Stimulated activated CD4-positive, alpha-beta T cell treated with anti-CD3 and anti-CD28 coated beads, Interleukin-2, amount 100 ng/mL, for 48 hours (primary cell): ENCODE results near the gene AFTPH.
A peak's percentile ranks its signal among the peaks of the same experiment; 100 is the strongest.
"Not testable (repeated sequence)": the region's sequence is repeated elsewhere in the genome, so short reads cannot be mapped to it uniquely, and the experiment has no call there.

ENCODE experiments used
- DNase-seq, 2 donors: peaks; one replicate each; pipeline ENCODE4 v3.0.0-alpha.2; 2020

Gene AFTPH

DNA sequence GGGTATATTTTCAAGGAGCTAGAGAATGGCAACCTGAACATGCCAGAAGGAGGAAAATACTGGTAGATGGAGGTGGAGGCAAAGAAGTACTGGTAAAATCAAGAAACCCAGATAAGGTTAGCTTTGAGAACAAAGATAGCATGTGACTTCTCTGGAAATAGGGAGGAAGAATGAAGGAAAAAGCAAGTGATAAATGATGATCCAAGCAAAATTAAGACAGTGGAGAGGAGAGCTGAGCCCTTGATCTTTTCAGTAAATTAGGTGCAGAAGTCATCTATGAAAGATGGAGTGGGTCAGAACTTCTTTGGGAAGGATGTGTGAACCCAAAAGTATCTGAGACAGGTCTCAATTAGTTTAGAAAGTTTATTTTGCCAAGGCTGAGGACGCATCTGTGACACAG is 25.7 kb upstream of the AFTPH start:
- no peak for DNase-seq

DNA sequence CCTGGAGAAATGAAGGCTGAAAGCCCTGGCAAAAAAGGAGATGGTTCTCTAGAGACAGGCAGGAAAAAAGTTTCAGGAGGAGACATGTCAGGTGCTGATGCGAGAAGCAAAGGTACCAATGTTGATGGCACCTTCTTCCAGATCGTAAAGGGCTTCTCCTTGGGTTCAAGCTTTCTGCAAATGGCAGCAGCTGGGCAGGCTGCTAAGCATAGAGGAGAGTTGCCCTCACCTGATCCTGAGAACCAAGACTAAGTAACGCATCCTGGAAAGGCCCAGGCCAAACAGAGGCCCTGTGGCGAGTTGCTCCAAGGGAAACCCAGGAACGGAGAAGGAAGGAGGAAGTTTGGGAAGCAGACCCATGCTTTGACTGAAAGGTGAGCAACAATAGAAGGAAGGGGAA is 23.6 kb upstream of the AFTPH start:
- no peak for DNase-seq

DNA sequence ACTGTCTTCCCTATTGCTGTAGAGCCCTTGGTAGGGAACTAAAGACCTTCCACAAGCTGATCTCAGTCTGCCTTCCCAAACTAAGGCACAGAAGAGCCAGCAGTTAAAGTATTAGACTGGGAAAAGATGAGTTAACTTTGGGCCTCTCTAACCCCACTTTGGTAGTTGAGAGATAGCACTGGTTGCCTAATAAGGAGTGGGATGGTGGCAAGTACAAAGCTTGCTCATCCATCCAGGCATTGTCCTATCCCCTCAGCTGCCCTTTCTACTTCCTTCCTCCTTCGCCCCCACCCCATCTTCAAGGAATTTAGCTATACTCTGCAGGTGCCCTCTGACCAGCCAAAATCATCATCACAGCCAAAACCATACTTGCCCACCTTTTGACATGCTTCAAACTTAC is 22.2 kb upstream of the AFTPH start:
- DNase-seq, result no peak

DNA sequence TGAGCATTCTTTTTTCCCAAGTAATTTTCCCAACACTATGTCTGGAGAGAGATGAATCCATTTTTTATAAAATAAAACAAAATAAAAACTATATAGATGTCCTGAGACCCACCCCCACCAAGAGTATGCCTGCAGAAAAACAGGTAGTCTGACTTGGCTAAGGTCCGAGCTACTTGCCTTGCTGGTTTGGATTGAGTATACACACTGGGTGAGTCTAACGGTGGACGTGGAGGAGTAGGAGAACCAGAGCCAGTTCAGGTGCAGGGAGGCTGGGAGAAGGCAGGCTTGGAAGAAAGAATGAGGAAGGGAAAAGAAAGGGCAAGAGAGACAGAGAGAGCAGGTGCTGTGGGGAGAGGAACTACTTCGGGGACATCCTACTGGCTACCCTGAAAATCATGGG is 21.3 kb upstream of the AFTPH start:
- DNase-seq, result no peak

DNA sequence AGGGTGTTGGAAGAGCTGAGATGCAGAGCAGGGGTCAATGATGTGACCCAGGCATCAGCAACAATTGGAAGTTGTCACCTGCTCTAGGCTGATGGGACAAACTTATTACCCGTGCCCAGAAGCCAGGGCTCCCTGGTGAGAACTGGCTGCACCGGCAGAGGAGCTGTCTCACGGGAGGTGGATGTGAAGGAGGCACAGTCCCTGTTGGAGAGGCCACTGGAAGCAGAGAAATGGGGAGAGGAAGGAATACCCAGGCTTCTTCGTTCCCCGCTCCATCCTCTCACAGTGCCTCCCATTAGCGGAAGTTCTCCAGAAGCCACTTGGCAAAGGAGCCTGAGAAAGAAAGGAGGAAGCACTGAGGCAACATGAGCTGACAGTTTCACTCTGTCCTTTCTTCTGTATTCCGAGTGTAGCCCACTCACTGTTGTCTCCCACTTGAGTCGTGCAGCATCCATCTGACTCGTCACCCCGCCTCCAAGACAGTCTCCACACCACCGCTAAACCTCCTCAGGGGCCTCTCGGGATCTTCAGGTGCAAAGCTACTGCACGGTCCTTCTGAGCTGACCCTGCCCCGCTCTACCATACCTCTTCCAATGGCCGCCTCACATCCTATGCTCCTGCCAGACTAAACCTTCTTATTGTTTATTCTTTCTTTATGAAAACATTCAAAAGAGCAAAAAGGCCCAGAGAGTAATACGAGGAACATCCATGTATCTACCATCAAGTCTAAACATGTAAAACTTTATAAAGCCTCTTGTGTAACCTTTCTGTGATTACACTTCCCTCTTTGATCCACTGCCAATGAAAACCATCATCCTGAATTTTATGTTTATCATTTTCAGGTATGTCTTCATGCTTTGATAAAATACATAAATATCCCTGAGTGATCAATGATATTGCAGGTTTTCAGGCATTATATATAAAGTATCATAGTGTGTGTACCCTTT is 19.1 kb upstream of the AFTPH start:
- DNase-seq, result no peak

DNA sequence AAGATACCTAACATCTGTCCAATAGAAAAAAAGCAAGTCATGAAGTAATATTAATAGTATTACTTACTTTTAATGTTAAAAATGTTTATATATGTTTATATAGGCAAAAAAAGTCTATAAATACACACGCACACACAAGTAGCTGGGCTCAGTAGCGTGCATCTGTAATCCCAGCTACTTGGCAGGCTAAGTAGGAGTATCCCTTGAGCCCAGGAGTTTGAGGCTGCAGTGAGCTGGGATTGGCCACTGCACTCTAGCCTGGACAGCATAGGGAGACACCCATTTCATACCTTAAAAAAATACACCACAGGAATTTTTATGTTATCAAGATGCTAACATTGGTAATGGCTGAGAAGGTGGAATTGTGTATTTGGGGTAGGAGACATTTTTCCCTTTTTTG is 17.4 kb upstream of the AFTPH start:
- no peak for DNase-seq

DNA sequence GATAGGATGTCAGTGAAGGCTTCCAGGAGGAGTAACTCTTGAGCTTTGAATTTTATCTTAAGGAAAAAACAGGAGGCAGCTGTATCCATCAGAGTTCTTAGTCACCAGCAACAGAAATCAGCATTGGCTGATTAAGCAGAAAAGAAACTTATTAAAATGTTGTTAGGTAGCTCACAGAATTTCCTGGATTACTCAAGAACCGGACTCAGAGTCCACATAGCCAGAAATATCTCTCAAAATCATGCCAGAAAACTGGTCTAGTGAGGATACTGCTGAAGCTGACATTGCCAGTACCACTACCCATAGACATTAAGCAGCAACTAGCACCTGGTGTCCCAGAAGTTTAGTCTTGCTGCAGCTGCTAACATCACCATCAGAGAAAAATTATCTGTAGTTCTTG is 10.1 kb upstream of the AFTPH start:
- DNase-seq, result no peak

DNA sequence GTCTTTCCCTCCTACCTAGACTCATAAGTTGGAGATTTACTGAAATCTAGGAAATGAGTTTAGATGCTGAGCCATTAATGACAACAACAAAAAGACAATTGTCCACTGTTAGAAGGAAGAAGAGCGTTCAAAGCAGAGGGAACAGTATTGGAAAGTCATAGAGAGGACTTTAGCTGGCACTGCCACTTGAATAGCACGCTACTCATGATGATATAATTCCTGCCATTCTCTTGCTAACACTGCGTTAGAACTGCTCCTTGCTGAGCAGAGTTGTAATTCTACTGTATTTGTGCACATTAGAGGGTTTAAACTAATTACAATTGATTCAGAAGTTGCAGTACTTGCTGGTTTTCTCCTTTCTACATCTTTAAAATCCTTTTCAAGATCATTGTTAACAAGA is 9.0 kb upstream of the AFTPH start:
- DNase-seq, result no peak

DNA sequence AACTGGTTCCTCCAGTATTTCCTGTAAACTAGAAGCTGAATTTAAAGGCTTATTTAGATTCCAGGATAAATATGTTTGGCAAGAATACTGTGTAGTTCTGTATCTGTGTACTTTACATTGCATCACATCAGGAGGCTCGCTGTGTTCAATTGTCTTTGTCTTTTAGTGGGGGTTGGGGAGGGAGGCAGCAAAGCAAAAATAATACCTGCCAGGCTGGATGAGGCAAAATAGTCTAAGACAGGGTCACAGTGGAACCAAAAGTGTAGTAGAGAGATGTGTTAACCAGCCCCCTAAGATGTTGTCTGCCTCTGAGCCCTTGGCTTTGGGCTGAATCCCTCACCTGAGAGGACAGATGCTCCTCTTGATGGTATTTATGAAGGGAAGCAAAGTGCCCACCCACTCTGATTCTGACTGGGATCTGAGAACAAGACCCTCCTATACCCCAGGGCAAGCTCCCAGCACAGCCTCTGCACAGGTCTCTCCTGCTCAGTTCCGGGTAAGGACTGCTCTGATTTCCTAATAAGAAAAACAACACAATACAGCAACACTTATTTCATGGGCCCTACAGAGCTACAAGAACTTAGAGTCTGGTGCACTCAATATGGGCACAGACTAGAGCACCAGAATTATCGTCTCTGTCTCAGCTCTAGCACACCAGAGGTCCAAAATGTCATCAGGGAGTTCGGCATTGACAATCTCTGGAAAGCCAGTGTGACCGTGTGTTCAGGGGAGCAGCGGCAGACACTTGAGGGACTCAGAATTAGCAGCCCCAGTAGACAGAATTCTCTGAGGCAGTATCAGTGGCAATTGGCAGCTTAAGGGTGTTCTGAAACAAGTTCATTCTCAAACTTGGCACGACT is 7.2 kb upstream of the AFTPH start:
- DNase-seq, result no peak

DNA sequence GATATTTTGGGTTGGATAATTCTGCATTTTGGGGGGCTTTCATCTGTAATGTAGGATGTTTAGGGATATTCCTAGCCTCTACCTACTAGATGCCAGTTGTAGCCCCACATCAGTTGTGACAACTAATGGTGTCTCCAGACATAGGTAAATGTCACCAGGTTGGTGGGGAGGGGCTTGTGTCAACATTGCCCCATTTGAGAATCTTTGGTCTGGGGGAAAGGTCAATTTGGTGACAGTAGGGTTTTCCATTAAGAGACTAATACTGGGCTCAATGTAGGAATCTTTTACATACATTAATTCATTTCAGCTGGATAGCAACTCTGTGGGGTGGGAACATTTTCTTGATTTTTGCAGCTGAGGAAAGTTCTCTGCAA is 6.6 kb upstream of the AFTPH start:
- DNase-seq, result no peak

DNA sequence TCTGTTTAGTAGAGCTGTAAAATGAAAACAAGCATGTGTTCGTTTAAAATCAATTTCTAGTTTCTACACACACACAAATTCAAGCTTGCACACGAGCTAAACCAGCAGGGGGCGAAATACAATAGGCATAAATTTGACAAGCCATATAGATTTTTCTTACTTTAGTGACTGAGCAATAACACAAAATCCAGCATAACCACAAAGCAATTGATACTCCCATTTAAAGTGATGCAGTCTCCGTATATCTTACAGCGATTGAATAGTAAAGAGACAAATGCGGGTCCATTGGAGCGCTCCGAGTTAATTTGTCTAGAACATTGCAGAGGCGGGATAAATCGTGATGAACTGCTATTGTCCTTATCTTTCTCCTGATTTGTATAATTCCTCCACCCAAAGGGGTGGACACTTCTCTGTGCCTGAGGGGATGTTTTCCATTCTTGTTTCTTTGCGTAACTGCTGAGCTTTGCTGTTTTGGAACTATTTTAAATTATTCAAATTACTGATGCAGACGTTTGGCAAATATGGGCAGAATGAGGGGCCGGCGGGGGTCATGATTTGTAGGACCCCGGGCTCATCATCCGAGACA is 1.2 kb upstream of the AFTPH start:
- peak; percentile 65 to 72 for DNase-seq

DNA sequence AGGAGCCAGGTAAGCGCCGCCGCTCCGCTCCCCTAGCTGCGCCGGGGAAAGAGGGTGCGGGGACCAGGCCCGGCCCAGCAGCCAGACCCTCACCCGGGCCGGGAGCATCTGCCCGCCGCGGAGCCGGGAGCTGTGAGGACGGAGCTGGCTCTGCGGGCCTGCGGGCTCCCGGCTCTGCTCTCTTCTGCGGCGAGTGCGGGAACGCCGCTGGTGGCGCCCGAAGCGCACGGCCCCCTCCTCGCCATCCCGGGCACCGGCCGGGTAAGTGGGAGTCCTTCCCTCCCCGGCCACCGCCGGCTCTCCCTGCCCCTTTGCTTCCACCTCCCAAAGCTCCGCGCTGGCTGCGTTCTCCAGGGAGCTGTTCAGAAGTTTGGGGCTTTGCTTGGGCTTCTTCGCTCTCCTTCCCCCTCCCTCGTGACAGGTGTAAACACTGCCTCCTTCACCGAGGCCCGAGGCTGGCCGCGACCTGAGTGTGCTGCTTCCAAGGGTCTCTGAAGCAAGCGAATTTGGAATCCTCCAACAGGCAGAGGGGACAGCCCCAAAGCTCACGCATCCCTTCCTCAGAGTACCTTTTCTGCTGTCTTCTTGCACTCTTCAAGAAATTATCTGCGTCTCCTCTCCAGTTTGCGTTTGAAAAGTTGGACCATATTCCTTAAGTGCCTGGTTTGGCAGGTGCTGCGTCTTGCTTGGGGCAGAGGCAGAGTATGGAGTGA is 632 bp downstream of the AFTPH start:
- peak; percentile 18 to 23 for DNase-seq

DNA sequence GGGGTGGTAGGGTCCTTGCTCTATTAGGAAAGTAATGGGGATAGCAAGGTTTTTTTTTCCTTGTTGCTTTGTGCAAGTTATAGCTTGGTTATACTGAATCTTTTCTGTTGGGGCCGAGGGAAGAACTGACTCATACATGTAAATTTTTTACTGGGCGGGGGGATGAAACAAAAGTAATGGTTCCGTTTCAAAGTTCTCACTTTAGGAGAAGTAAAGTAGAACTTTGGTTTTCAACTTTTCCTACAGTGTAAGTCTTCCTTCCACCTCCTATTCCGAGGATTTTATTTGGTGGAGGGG is 1.1 kb downstream of the AFTPH start:
- DNase-seq, result peak; percentile 11 to 46

DNA sequence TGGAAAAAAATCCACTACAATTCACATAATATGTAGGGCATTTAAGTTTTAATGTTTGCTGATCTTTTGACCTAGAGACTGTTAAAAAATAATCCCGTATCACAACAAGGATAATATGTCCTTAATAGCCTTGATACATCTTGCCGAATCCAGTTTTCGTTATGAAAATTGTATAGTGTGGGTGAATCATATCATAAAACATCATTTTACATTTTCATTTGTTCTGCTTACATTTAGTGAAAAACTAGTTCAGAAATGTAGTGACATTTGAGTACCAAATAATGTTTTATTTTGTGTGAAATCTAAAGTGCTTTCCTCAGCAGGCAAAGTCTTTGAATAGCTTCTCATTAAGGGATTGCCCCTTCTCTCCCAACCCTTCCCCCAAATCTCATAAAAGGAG is 1.9 kb downstream of the AFTPH start:
- no peak for DNase-seq

DNA sequence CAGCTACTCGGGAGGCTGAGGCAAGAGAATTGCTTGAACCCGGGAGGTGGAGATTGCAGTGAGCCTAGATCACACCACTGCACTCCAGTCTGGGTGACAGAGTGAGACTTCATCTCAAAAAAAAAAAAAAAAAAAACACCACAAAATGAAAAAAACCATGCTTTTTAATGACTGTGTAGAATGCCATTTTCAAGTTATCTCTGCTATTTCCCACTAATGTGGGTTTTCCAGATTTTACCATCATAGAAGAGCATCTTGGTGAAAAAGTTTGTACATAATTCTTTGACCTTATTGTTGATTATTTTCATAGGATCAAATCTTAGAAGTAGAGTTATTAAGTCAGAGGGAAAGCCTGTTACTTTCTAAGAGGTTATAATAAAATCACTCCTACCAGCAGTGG is 6.8 kb downstream of the AFTPH start:
- not testable (repeated sequence) for DNase-seq

DNA sequence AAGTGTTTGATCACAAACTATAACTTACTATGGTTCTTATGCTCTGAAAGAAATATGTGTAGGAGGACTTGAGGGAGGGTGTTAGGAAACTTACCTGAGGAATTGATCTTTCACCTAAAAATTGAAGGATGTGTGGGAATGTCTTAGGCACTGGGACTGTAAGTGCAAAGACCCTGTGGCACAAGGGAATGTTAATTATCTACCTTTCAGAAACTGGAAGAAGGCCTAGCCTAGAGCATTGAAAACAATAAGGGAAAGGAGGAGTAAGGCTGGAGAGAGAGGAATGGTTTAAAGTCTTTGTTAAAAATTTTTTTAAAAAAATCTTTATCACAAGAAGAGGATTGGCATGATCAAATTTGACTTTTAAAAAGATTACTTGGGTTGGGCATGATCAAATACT is 7.9 kb downstream of the AFTPH start:
- no peak for DNase-seq

DNA sequence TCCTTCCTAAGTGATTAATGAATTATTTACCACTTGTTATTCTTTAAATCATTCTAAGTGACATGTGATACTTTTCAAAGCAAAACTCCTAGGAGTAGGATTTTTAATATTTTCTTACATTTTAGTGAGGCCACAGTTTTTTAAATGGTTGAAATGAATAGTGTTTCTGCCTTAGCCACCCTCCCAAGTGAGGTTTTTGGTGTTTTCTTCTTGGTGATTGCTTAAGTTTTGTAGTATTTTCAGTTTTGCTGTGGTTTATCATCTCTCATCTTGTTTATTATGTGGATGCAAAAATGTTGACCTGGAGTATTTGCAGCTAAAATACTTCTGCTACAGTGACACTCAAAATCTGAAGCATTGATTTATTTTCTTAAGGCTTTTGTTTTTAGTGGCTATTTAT is 9.8 kb downstream of the AFTPH start:
- DNase-seq, result no peak

DNA sequence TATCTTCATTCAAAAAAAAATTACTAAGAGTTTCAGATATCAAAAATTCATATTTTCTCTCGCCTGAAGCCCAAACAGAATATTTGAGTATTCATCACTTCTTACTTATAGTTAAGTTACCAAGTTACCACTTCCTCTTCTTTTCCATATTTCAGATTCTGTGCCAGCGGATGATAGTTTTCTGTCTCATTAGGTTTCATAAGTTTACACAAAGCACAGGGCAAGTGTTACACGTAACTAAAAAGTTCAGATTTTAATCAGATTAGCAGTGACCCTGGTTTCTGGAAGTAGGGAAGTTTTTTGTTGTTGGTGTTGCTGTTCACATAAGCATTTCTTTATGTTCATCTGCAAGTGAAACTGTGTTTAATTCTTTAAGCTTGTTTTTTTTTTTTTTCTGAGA is 10.2 kb downstream of the AFTPH start:
- no peak for DNase-seq

DNA sequence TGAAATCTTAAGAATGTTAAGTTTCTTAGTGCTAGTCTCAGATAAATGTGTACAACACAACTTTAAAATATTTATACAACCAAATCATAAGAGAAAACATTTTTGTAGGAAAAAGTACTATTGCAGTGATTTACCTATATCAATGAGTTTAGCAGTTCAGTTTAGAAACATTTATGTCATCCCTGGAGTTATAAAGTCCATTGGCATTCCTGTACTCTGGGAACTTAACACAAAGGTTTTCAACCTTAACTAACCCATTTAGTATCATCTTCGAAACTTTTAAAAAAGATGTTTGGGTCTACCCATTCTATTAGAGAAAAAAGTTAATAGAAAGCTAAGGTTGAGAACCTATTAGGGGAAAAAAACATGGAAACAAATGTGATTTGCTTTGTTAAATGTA is 10.9 kb downstream of the AFTPH start:
- no peak for DNase-seq

DNA sequence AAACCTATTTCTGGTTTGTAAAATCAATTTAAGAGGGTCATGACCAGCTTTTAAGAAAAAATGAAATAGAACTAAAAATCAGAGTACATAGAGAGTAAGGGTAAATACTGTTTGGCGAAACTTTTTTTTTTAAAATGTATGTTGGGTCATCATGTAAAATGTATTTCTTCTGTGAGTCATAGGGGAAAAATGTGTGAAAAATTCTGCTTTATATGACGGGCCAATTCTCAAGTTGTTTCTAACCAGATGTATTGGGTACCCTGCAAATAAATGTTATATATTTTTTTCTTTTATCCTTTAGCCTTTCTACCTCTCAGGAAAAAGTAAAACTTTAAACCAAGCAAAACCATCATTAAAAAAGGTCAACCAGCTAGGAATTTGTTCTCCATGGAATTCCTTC is 13.9 kb downstream of the AFTPH start:
- DNase-seq, result no peak

DNA sequence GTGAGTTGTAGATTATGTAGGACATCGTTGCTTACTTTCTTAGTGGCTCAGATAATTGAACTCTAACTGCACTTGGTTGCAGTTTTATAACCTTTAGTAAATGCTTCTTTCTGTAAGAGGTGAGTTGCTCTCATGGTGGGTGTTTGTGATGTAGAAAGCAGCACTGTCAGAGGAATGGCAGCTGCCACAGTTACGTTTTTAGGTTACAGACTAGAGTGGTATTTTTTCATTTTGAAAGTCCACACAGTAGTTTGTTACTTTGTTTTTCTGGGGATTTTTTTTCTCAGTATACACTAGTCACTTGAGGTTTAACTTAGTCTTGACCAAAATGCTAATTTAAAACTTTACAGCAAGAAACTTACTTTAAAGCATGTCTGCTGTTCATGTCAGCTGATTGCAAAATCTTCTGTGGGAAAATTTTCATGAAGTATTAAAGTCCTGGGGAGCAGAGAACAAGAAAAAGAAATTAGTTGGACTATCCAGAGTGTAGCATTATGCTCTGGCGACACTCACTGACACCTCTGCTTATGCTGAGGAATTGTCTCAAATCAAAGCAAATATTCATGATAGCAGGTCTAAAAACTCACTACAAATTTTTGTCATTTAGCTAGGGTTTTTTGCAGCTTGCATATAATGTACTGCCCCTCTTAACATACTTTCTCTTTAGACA is 14.8 kb downstream of the AFTPH start:
- no peak for DNase-seq

DNA sequence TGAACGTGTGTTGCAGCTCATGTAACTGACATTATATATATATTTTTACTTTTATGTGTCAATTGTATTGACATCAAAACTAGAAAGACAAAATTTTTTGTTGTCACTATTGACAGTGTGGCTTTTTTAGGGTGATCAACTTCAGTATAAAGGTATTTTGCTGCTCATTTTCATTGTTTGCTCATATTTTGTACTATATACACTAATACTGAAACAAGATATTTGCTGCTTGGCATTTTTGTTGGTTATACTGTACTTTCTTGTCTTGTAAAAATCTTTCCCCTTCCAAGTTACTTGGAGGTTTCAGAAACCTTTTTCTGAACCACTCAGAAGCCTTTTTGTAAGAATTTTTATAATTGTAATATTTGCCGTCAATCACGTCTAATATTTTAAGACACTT is 16.5 kb downstream of the AFTPH start:
- no peak for DNase-seq

DNA sequence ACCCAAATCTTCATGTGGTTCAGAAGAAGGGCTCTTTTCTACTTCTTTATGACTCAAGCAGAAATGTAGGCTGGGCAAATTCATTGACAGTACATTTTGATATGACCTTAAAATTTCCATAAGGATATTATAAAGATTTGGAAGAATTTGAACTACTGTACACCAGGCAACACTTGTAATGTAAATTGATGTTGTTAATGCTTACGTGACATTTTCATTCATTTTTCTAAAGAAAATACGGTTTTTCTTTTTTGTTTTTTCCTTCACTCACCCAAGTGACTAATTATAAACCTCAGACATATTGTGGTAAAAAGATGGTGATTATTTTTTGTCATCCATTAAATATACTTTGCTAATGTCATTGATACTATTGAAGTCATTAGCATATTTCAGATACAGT is 17.4 kb downstream of the AFTPH start:
- no peak for DNase-seq
